Activated naive CD4-positive, alpha-beta T cell treated with anti-CD3 and anti-CD28 coated beads, Interleukin-2, amount 50 U/mL, for 16 hours (primary cell): ENCODE measurements around the gene TLE4.

ENCODE experiments used
- DNase-seq: peaks from one replicate; pipeline ENCODE4 v3.0.0-alpha.2; 2020

Gene TLE4

GRCh38 chr9:79694676-79695400 is 123.1 kb downstream of the TLE4 start:
- DNase-seq: no peak

- no peak for DNase-seq
Observed at GRCh38 chr9:79695531-79696175, 123.9 kb downstream of the TLE4 start.

- DNase-seq: no peak
Observed at GRCh38 chr9:79698967-79699366, 127.2 kb downstream of the TLE4 start.

DNA sequence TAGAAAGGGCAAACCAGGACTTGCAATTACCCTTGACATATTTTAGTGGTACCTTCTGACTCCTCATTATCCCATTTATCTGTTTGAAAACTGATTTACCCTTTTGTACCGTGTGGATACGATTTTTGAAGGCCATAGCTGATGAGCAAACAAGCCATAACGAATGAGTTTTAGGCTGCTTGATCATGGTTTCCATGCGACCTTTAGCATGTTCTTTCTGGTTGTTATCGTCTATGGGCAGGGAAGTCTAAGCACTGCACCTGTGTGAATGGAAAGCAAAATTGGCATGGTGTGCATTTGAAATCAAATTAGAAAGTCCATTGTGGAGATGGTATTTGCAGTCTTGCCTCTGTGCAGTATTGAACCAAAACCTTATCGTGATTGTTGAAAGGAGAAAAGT is 127.7 kb downstream of the TLE4 start:
- no peak for DNase-seq

GRCh38 chr9:79700607-79701360 is 129.0 kb downstream of the TLE4 start:
- DNase-seq: no peak

DNA sequence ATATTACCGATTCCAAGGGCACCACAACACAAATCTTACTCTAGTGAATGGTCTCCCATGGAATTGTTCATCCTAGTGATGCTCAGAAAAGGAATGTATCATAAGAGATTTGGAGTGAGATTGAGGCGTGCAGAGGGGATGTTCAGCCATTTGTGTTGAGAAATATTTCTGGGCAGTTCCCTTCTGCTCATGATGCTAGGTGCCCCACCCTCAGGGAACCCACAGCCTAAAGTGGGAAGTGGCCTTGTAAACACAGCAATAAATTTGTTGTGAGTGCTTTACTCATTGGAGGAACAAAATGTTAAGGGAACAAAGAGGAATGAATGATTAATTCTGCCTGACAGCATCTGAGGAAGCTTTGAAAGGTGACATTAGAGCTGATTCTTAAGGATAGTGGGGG is 129.9 kb downstream of the TLE4 start:
- no peak for DNase-seq

GRCh38 chr9:79705704-79706103 is 133.9 kb downstream of the TLE4 start:
- no peak for DNase-seq

GRCh38 chr9:79706512-79706911 is 134.7 kb downstream of the TLE4 start:
- DNase-seq: no peak

GRCh38 chr9:79707589-79707988 is 135.8 kb downstream of the TLE4 start:
- no peak for DNase-seq

- DNase-seq: no peak
Observed at GRCh38 chr9:79708541-79708940, 136.8 kb downstream of the TLE4 start.

DNA sequence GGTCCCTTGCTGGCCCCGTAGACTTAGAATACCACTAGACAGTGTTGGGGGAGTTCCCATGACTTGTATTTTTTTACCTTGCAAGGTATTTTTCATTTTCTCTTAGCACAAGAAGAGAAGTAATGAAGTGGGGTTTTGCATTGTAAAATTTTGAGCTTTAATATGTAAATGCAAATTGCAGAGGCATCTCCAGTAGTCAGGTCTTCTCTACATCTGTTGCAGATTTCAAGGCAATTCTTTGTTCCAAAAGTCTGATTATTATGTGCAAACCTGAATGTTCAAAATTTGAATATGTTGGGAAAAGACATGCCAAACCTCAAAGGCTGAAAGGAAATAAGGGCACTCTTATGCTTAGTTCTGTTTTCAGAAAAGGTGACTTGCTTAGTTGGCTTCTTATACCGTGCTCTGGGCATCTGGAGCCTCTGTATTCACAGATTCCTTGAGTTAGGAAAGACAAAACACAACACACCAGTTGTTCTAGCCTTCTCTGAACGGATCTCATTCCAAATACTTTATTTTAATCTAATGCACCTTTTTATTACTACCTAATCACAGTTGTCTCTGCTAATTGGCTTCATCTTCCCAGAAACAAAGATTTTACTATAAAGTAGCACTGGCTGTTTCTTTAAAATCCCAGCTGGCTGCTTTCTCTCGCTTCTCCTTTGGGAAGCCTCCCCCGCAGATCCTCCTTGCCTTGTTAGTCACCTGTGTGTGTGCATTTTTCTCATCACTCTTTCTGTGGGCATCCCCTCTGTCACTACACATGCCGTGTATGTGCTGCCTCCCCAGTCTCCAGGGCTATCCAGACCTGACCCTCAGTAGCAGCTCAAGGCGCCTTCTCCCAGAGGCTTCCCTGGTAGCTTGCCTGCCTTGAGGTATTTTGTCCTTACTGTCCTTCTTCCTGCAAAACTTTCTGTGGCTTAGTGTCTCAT is 138.2 kb downstream of the TLE4 start:
- no peak for DNase-seq

GRCh38 chr9:79711874-79712273 is 140.1 kb downstream of the TLE4 start:
- DNase-seq: no peak

- no peak for DNase-seq
Observed at GRCh38 chr9:79719021-79719420, 147.3 kb downstream of the TLE4 start.

DNA sequence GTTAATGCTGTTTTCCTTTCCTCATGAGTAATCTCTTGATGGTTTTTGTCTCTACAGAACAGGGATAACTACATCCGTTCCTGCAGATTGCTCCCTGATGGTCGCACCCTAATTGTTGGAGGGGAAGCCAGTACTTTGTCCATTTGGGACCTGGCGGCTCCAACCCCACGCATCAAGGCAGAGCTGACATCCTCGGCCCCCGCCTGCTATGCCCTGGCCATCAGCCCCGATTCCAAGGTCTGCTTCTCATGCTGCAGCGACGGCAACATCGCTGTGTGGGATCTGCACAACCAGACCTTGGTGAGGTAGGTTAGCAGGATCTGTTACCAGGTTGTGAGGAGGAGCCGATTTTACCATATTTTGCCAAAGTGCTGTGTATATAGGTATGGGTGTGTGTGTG is 148.2 kb downstream of the TLE4 start:
- DNase-seq: no peak

DNA sequence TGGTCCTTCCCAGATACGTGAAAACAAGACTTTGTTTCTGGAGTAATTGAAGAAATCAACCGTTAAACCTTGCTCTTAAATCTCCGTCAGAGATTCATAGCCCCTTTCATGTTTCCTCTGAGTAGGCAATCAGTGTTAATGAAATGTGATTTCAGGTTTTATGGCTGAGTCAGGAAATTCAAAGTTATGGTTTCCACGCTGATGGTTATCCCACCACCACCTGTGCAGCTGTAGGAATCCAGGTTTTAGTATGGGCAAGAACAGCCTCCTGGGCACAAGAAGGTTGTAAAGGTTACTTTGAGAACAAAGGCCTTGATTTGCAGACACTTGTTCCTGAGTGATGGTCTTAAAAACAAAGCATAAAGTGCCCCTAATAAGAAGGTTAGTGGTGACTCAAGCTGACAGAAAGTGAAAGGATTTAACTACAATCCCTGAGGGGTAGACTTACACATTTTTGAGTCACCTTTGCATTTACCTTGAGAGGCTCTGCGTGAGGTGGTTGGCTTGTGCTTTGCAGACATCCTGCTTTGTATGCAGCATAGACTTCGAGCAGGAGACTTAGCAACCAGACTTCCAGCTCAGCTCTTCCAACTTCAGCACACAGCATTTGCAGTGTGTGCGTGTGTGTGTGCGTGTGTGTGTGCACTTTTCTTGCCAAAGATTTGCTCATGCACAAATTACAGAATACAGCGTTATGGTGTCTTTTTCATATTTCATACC is 159.6 kb downstream of the TLE4 start:
- no peak for DNase-seq

- DNase-seq: no peak
Observed at GRCh38 chr9:79735023-79735779, 163.4 kb downstream of the TLE4 start.

GRCh38 chr9:79736051-79736450 is 164.3 kb downstream of the TLE4 start:
- no peak for DNase-seq

DNA sequence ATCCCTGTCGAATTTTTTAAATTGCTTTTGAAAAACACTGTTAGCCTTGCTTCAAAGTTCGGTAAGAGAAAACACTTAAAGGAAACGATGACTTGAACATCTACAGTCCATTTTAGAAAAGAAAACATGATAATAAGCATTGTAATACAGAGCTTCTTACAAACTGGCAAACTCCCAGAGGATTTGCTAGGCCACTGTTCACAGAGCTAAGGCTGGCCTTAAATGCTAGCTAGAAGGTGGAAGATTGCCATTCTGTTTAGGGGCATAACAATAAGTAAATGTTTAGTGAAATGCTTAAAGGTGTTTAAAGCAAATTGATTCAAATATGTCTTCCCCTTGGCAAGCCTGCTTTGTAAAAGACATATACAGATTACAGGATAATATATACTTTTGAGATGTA is 169.6 kb downstream of the TLE4 start:
- DNase-seq: no peak

- DNase-seq: no peak
Observed at GRCh38 chr9:79742110-79742721, 170.5 kb downstream of the TLE4 start.

DNA sequence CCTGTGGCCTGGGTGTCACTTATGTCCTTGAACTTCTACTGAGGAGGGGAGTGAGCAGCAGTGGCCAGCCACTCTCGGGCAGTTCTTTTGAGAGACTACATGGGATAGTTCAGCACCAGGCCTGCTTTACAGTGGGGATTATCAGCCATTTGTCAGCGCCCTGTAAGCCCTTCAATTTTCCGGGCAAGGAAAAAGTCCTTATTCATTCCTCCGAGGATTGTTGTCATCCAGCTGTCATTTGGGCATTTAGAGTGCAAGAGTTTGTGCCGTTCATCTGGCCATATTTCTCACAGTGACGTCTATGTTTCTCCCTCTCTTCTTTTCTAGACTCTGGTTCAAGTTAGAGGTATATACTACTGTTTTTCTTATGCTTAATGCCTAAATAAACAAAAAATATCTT is 172.8 kb downstream of the TLE4 start:
- no peak for DNase-seq

DNA sequence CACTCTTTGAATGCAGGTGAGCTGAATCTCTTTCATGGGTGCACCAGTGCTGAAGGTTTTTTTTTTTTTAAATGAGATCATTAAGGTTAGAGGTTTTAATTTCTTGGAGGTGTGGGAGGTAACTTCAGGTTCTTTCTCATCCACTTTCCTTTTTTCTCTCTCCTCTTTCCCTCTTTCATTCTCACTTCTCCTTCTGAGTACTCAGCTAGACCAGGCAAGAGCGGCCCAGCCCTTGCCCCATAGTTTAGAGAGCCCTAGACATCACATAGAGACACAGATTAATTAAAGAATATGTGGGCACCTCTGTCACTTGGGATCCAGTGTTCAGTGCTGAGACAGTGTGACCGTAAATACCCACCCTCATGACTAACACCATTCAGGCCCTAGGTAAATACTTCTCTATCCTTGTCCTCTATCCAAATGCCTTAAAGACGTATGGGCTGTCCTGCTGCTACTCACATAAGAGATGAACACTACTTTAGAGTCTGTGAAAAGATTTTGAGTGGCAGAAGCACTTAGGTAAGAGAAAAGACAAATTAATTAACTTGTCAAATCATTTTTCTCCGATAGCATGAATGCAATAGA is 174.1 kb downstream of the TLE4 start:
- DNase-seq: no peak
